Stimulated activated naive CD8-positive, alpha-beta T cell treated with anti-CD3 and anti-CD28 coated beads, Interleukin-15, amount 100 ng/mL, for 72 hours (primary cell): ENCODE measurements around the gene RGS19.

Source experiments
- ATAC-seq: fragments of 150-1000 bp; cut with Tn5 transposase; 2 replicates; pipeline ENCODE4 v1.10.0; 2021; ENCODE audit warnings: mild to moderate bottlenecking, moderate library complexity
- DNase-seq, 2 donors: peaks; one replicate each; pipeline ENCODE4 v3.0.0; 2021 to 2022
- H3K27ac Mint-ChIP-seq, 2 donors: one replicate each; pipeline ENCODE4 v1.8.0; 2022; ENCODE audit warnings: mild to moderate bottlenecking in 2 of 2, mixed read lengths in 2 of 2, moderate library complexity in 2 of 2
- H3K27me3 Mint-ChIP-seq: one replicate; pipeline ENCODE4 v1.8.0; 2022; ENCODE audit warnings: mixed read lengths
- H3K4me1 Mint-ChIP-seq: one replicate; pipeline ENCODE4 v1.8.0; 2022; ENCODE audit warnings: mild to moderate bottlenecking, mixed read lengths
- H3K4me3 Mint-ChIP-seq, 2 donors: one replicate each; pipeline ENCODE4 v1.8.0; 2022; ENCODE audit warnings: mild to moderate bottlenecking in 2 of 2, mixed read lengths in 2 of 2, moderate library complexity in 1 of 2
- H3K9me3 Mint-ChIP-seq, 2 donors: one replicate each; pipeline ENCODE4 v1.8.0; 2022; ENCODE audit warnings: mixed read lengths in 2 of 2

Gene RGS19

DNA sequence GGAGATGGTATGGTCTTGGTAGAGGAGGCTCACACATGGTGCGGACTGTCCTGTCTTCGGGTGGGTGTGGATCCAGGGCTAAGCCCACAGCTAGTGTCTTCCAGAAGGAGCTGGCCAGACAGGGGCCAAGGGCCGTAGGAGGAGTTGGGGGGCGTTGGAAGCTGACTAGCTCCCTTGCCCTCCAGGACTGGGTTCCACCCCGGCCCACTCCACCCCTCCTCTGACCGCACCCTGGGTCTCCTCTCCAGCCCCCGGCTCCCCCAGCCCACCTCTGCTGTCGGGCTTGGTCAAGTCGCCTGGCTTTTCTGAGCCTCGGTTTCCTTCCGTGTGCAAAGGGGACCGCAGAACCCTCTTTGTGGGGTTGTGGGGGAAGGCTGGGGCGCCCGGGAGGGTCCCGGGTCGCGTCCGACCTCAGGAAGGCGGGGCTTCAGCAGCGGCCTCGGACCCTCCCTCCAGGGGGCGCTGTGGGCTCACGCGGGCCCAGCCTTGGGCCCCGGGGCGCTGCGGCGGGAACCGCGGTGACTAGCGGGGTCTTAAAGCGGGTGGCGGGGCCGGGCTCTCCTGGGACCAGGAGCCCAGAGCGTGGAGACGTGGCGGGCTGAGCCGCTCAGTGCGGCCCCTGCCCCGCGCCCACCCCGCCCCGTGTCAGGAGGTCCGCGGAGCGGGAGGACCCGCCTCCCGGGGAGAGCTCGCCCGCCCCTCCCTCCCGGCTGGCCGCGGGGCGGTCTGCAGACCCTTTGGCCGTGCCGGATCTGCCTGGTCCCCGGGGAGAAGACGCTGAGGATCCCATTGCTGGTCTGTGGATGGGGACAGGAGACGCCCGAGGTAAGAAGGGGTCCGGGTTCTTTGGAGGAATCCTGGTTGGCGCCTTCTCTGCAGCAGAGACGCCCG lies 22.7 kb upstream of the RGS19 start:
- DNase-seq (peak; percentile 73 to 77), ATAC-seq (peak; percentile 68)
- Mint-ChIP-seq H3K4me1 (peaks cover 37% of the 10 kb centered on the region), H3K27ac (no peak overlapping the region), H3K4me3 (peak overlapping the region; percentile 79 to 86), H3K9me3 (peaks cover 0 to 1% of the 10 kb centered on the region in 2 donors), H3K27me3 (peaks cover 32% of the 10 kb centered on the region)

DNA sequence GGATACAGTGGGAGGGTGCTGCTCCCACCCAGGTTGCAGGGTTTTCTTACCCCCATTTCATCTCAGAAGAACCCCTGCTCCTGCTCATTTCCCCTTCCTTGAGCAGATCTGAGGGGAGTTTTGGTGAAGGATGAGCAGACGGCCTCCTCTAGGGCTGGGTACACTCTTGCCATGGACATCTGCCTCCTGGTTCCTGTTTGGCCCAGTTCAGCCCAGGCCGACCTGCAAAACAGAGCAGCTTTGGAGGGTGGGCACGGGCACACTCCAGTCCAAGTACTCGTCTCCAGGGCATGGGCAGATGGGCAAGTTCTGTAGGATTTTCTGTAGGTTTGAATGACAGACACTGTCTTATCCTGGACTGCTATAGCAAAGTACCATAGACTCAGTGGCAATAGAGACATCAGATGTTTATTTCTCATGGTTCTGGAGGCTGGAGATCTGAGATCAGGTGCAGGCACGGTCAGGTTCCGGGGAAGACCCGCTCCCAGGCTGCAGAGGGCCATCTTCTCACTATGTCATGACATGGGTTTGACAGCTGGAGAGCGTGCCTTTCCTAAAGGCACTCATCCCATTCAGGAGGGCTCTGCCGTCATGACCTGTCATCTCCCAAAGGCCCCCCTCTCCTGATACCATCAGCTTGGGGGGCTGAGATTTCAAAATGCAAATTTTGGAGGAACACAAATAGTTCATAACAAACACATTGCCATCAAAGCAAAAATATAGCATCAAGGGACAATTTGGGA lies 21.8 kb upstream of the RGS19 start:
- peaks cover 37% of the 10 kb centered on the region for H3K4me1 Mint-ChIP-seq
- H3K27me3 Mint-ChIP-seq = peaks cover 32% of the 10 kb centered on the region
- no peak overlapping the region for H3K27ac Mint-ChIP-seq
- ATAC-seq = no peak
- peak overlapping the region; percentile 53 to 56 for H3K4me3 Mint-ChIP-seq
- H3K9me3 Mint-ChIP-seq = peaks cover 0 to 5% of the 10 kb centered on the region in 2 donors
- DNase-seq = no peak

DNA sequence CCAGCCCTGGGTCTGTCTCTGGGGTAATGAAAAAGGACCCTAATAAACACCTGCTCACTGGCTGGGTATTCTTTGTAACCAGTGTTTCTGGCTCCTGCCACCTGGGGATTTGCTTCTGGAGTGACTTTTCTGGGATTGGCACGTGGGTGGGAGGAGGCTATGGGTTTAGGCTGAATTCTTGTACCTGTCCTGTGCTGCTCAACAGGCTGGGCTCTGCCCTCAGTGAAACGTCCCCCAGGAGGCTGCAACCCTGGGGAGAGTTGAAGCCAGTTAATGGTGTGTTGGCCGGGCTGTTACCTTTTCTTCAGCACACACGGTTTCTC lies 21.2 kb upstream of the RGS19 start:
- Mint-ChIP-seq H3K9me3 (peaks cover 0 to 5% of the 10 kb centered on the region in 2 donors), H3K4me3 (peak overlapping the region in 1 of 2 donors; percentile 19), H3K27ac (no peak overlapping the region), H3K27me3 (peaks cover 32% of the 10 kb centered on the region), H3K4me1 (peaks cover 37% of the 10 kb centered on the region)
- DNase-seq (no peak), ATAC-seq (peak; percentile 21)

DNA sequence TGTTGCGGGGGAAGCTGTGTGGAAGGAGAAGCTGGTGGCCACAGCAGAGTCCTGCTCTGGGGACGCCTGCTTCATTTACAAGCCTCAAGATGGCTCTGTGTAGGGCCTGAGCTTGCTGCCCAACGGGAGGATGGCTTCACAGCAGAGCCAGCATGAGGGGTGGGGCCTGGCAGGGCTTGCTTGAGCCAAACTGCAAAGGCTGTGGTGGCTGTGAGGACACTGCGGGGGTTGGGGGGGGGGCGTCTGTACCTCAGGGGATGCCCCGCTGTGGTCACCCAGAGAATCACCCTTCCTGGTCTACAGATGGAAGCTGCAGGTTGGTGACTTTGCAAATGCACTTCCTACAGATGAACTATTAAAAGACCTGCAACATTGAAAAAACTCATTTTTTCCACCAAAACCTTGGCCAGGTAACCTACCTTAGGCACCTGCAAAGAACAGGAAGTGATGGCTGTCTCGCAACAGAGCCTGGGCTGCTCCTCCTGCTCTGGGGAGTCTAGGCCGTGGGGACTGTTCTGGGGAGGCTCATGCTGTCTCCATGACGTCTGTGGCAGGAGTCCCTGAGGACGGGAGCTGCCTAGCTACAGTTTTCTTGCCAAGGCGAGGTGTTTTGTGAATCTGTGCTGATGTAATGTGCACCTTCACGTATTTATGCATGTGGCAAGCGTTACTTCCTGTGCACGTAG lies 20.7 kb upstream of the RGS19 start:
- H3K9me3 Mint-ChIP-seq = peaks cover 0 to 5% of the 10 kb centered on the region in 2 donors

DNA sequence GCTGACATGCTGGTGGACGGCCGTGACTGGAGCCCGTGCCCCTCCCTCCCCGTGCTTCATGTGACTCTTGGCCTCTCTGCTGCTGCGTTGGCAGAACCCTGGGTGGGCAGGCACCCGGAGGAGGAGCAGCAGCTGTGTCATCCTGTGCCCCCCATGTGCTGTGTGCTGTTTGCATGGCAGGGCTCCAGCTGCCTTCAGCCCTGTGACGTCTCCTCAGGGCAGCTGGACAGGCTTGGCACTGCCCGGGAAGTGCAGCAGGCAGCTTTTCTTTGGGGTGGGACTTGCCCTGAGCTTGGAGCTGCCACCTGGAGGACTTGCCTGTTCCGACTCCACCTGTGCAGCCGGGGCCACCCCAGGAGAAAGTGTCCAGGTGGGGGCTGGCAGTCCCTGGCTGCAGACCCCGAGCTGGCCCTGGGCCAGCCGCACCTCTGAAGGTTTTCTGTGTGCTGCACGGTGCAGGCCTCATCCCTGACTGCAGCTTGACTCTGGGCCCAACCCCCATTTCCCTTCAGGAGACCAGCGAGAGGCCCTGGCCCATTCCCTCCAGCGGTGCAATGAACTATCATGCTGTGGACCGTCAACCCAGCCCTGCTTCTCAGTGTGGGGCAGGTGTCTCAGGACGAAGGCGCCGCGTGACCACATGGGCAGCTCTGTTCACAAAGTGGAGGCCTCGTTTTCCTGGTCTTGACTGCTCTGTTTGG lies 19.9 kb upstream of the RGS19 start:
- DNase-seq (no peak), ATAC-seq (no peak)
- Mint-ChIP-seq H3K27me3 (peaks cover 32% of the 10 kb centered on the region), H3K4me1 (peaks cover 37% of the 10 kb centered on the region), H3K9me3 (peaks cover 0 to 5% of the 10 kb centered on the region in 2 donors), H3K4me3 (no peak overlapping the region), H3K27ac (no peak overlapping the region)

More for the DNA sequence above, 20.7 kb upstream of the RGS19 start:
- Mint-ChIP-seq H3K4me3 (peak overlapping the region; percentile 22 to 38), H3K27me3 (peaks cover 32% of the 10 kb centered on the region), H3K27ac (peak overlapping the region in 1 of 2 donors; percentile 77), H3K4me1 (peaks cover 37% of the 10 kb centered on the region)
- ATAC-seq = peak; percentile 84
- peak in 1 of 2 donors; percentile 70 for DNase-seq

DNA sequence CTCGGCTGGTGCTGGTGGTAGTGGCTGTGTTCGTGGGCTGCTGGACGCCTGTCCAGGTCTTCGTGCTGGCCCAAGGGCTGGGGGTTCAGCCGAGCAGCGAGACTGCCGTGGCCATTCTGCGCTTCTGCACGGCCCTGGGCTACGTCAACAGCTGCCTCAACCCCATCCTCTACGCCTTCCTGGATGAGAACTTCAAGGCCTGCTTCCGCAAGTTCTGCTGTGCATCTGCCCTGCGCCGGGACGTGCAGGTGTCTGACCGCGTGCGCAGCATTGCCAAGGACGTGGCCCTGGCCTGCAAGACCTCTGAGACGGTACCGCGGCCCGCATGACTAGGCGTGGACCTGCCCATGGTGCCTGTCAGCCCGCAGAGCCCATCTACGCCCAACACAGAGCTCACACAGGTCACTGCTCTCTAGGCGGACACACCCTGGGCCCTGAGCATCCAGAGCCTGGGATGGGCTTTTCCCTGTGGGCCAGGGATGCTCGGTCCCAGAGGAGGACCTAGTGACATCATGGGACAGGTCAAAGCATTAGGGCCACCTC lies 19.2 kb upstream of the RGS19 start:
- Mint-ChIP-seq H3K27ac (no peak overlapping the region), H3K9me3 (peaks cover 0 to 5% of the 10 kb centered on the region in 2 donors), H3K4me3 (no peak overlapping the region), H3K27me3 (peaks cover 25% of the 10 kb centered on the region), H3K4me1 (peaks cover 37% of the 10 kb centered on the region)
- no peak for ATAC-seq
- DNase-seq = no peak

DNA sequence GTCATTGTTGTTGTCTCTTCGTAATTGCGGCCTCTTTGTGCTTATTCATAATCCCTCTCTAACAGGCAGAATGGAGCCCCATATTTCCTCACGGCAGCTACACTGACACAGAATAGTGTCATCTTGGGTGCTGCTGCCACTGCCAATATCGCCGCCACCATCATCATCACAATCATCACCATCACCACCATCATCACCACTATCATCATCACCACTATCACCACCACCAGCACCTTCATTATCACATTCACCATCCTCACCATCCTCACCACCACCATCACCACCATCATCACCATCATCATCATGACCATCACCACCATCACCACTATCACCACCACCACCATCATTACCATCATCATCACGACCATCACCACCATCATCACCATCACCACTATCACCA lies 17.2 kb upstream of the RGS19 start:
- Mint-ChIP-seq H3K4me3 (no peak overlapping the region), H3K27ac (no peak overlapping the region), H3K4me1 (peaks cover 27% of the 10 kb centered on the region), H3K9me3 (peaks cover 0 to 5% of the 10 kb centered on the region in 2 donors), H3K27me3 (peaks cover 7% of the 10 kb centered on the region)
- no peak for DNase-seq
- no peak for ATAC-seq

DNA sequence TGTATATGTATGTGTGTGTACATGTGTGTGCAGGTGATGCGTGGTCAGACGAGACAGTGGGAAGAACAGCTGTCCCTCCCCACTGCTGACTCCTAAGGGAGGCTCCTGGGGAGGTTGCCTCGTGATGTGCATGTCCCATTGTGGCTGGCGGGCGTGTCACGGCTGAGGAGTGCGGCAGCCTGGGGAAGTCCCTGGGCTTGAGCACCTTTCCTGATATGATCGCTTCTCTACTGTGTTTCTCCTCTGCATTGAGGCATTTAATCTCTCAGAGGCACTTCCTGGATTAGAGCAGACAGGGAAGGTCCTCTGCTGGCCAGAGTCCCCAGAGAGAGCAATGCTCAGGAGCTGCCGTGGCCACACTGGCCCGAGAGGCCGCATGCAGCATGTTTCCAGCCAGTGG lies 16.6 kb upstream of the RGS19 start:
- ATAC-seq (no peak), DNase-seq (no peak)
- Mint-ChIP-seq H3K27me3 (peaks cover 1% of the 10 kb centered on the region), H3K9me3 (peaks cover 0 to 5% of the 10 kb centered on the region in 2 donors), H3K4me3 (no peak overlapping the region), H3K27ac (no peak overlapping the region), H3K4me1 (peaks cover 21% of the 10 kb centered on the region)

DNA sequence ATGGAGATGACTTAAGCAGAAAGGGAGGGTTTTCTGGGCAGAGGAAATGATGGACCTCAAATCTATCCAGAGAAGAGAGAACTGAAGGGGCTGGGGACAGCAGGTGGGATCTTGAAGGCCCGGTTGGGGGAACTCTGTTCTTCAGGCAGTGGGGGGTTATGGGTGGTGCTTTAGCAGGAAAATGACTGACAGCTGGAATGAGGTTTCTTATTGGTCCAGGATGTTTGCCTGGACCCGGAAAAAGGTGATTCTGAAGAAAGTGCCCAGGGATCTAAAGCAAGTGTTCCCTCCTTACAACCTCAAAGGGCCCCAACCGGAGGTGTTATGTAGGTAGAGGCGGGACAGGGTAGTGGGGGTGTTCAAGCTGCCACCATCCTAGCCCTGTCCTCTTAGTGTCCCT lies 16.1 kb upstream of the RGS19 start:
- H3K27me3 Mint-ChIP-seq = no peaks in the 10 kb centered on the region
- H3K4me1 Mint-ChIP-seq = peaks cover 16% of the 10 kb centered on the region
- no peak overlapping the region for H3K27ac Mint-ChIP-seq
- DNase-seq (no peak), ATAC-seq (no peak)
- peaks cover 0 to 5% of the 10 kb centered on the region in 2 donors for H3K9me3 Mint-ChIP-seq
- no peak overlapping the region for H3K4me3 Mint-ChIP-seq

DNA sequence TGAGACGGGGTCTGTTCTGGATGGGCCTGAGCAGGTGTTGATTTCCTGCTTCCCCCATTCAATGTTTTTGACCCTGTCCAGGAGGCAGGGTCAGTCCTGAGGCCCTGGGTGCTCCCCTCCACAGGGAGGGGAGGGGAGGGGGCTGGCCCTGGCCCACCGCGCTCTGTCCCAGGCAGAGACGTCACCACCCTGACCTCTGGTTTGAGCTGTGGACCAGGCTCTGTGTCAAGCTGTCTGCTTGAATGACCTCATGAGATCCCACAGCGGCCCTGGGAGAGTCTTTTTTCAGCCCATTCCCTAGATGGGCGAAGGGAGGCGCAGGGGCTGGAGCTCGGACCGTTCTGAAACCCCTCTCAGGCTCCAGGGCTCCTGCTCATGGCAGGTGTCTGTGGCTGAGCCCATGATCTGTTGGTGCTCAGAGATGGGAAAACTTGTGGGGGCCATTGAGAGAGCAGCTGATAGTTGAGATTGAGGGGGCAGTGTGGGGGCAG lies 13.7 kb upstream of the RGS19 start:
- Mint-ChIP-seq H3K27me3 (no peaks in the 10 kb centered on the region), H3K27ac (no peak overlapping the region), H3K4me1 (peaks cover 5% of the 10 kb centered on the region), H3K9me3 (peaks cover 0 to 5% of the 10 kb centered on the region in 2 donors), H3K4me3 (no peak overlapping the region)
- DNase-seq = no peak
- peak; percentile 26 for ATAC-seq

DNA sequence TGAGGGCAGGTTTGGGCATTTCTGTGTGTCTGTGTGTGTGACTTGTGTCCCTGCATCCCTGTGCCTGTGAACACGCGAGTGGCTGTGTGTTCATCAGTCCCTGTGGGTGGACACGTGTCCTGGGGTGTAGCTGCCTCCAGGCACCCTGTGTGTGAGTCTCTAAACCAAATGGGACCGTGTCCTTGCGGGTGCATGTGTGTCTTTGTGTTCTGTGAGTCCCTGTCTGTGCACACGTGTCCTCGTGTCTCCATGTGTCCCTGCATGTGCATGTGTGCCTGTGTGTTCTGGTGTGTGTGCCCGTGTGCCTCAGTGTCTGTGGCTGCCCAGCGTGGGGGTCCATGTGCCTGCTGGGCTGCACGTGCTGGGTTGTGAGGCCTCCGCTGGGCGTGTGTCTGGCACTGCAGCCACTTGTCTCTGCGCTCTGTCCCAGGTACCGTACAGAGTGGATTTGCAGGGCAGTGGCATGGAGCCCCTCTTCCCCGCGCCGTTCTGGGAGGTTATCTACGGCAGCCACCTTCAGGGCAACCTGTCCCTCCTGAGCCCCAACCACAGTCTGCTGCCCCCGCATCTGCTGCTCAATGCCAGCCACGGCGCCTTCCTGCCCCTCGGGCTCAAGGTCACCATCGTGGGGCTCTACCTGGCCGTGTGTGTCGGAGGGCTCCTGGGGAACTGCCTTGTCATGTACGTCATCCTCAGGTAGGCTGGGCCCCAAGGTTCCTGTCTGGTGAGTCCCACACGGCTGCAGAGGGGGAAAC lies 13.1 kb upstream of the RGS19 start:
- Mint-ChIP-seq H3K27ac (no peak overlapping the region), H3K4me1 (peaks cover 5% of the 10 kb centered on the region), H3K9me3 (peaks cover 5% of the 10 kb centered on the region in 2 donors), H3K27me3 (no peaks in the 10 kb centered on the region), H3K4me3 (no peak overlapping the region)
- ATAC-seq = peak; percentile 19
- no peak for DNase-seq

DNA sequence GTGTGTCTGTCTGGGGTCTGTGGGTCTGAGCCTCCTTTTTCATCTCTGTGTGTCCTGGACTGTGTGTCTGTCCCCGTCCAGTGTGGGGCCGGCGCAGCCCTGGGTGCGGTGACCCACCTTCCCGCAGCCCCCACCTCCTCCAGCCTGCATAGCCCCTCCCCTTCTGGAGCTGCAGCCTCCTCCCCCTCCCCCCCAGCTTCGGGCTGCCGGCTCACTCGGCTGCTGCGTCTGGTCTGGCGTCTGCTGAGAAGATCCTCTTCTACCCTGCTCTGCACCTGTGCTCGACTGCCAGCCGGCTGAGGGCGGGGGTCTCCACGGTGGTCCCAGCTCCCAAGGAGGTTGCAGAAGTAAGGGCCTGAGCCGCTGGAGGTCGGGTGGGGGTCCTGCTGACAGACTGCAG lies 12.5 kb upstream of the RGS19 start:
- no peak overlapping the region for H3K4me3 Mint-ChIP-seq
- no peak overlapping the region for H3K27ac Mint-ChIP-seq
- peak; percentile 21 for ATAC-seq
- no peaks in the 10 kb centered on the region for H3K27me3 Mint-ChIP-seq
- no peak for DNase-seq
- H3K4me1 Mint-ChIP-seq = peaks cover 5% of the 10 kb centered on the region
- peaks cover 2 to 8% of the 10 kb centered on the region in 2 donors for H3K9me3 Mint-ChIP-seq

DNA sequence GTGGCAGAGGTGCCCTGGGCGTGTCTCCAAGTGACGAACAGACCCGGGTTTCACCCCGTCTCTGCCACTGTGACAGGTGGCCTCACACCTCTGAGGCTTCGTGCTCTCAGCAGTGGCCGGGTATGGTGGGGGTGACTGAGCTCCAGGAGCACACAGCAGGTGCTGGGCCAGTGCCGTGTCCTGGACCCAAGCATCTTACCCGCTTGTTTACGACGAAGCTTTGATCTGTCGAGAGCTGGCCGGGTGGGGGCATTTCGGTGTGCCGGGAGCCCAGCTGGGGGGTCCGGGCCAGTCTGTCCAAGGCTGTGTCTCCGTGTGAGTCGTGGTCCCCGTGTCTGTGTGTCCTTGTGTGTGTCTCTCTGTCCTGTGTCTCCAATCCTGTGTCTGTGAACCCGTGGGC lies 12.0 kb upstream of the RGS19 start:
- Mint-ChIP-seq H3K27ac (no peak overlapping the region), H3K9me3 (peaks cover 0 to 12% of the 10 kb centered on the region in 2 donors), H3K4me3 (no peak overlapping the region), H3K27me3 (no peaks in the 10 kb centered on the region), H3K4me1 (peaks cover 5% of the 10 kb centered on the region)
- DNase-seq = no peak
- ATAC-seq = peak; percentile 11

DNA sequence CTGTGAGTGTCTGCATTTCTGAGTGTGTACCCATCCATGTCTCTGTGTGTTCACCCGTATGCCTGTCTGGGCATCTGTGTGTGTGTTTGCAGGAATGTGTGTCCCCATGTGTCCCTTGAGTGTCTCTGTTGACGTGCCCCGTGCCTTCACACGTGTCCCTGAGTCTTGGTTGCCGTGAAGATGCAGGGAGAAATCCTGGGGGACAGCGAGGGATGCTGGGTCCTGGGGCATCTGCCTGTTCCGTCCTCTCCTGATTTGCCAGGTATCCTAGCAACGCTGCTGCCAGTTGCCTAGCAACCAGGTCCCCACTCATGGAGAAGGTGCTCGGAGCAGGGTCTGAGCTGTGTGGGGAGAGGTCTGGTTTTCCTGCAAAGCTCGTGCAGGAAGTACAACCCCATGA lies 10.8 kb upstream of the RGS19 start:
- H3K27ac Mint-ChIP-seq = no peak overlapping the region
- peaks cover 8% of the 10 kb centered on the region for H3K27me3 Mint-ChIP-seq
- no peak for DNase-seq
- H3K9me3 Mint-ChIP-seq = peaks cover 0 to 12% of the 10 kb centered on the region in 2 donors
- no peak overlapping the region for H3K4me3 Mint-ChIP-seq
- ATAC-seq = no peak
- peaks cover 5% of the 10 kb centered on the region for H3K4me1 Mint-ChIP-seq
